Fibroblast of lung (primary cell): ENCODE data around the gene PRG3.

Experiments
- EZH2 ChIP-seq: IDR thresholded peaks from 2 replicates; pipeline ENCODE4 v1.5.1; 2012; ENCODE audit warnings: low read length, control low read depth, mild to moderate bottlenecking; ENCODE audit errors: missing control alignments
- TF ChIP-seq, protein P1 (sequence below), 2 donors: IDR thresholded peaks in 1 of 2; conservative IDR thresholded peaks in 1 of 2; 1 replicate in 1 of 2; 2 replicates in 1 of 2; pipeline ENCODE4 v1.5.1; 2011 to 2012; ENCODE audit warnings: low read length in 2 of 2, control low read depth in 1 of 2, inconsistent platforms in 1 of 2, low read depth in 1 of 2, mild to moderate bottlenecking in 1 of 2

DNA sequence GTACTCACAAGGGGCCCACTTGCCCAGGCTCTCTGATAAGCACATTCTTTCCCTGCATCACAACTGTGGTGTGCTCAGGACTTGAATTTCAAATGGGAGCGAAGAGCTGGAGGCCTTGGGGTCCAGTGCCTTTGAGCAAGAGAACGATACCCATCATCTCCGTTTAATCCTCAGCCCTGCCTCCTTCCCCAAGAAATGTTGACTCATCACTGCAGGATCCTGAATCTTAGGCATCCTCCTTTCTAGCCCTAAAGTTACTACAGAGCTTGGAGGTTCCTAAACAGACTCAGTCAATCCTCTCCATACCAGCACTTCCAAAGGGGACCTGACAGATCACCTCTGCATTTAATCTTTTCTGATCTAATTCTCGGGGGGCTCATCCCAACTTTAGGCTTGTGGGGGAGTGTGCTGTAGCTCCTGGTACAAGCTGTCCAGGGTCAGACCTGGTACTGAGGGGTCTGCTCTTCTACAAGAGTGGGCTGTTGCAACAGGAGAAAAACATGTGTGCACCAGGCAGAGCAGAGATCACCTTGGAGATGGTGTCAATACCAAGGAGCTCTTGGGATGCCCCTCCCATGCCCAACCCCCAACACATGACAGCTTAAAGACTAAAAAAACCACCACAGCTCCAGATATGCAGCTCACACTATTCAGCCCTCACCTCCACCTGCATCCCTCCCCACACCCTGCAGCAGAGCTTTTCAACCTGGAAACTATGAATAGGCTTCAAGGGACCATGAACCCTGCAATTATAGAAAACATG, 13.4 kb upstream of the PRG3 start:
- TF ChIP-seq, protein P1, sequence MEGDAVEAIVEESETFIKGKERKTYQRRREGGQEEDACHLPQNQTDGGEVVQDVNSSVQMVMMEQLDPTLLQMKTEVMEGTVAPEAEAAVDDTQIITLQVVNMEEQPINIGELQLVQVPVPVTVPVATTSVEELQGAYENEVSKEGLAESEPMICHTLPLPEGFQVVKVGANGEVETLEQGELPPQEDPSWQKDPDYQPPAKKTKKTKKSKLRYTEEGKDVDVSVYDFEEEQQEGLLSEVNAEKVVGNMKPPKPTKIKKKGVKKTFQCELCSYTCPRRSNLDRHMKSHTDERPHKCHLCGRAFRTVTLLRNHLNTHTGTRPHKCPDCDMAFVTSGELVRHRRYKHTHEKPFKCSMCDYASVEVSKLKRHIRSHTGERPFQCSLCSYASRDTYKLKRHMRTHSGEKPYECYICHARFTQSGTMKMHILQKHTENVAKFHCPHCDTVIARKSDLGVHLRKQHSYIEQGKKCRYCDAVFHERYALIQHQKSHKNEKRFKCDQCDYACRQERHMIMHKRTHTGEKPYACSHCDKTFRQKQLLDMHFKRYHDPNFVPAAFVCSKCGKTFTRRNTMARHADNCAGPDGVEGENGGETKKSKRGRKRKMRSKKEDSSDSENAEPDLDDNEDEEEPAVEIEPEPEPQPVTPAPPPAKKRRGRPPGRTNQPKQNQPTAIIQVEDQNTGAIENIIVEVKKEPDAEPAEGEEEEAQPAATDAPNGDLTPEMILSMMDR (conservative IDR thresholded peaks at IDR 0.05 in 1 of 2, IDR thresholded peaks at IDR 0.05 in 1 of 2; ENCODE audit: low read depth in 1 of 2, low read length in 2 of 2) = no peak
- TF ChIP-seq EZH2 = no peak
